Measurements from ENCODE around the gene TRIP13. TPM values are rescaled to one million over a fixed set of nuclear protein-coding genes. Genes with fewer than 3 reads are reported as not detected.
"Not testable (repeated sequence)": the region's sequence is repeated elsewhere in the genome, so short reads cannot be mapped to it uniquely, and the experiment has no call there.

Gene TRIP13
- total and polyA plus RNA-seq, 5 donors = 0.25 to 0.94 (median 0.54) TPM

GRCh38 chr5:876398-877365 is 16.0 kb upstream of the TRIP13 start:
- DNase-seq = peak in 1 of 3 donors; percentile 40
- ATAC-seq = no peak
- no peaks in the 10 kb centered on the region for H3K4me1 ChIP-seq (ENCODE audit: control insufficient read depth, insufficient read depth, low read length)
- H3K27me3 ChIP-seq (ENCODE audit: control insufficient read depth, insufficient read depth) = no peaks in the 10 kb centered on the region
- H3K27ac ChIP-seq (ENCODE audit: low read length) = no peak overlapping the region
- intact Hi-C loops (cut with DNase I) = no loop called here
- 91% methylated on average over 28 of the region's 28 CpGs for WGBS
- H3K9me3 ChIP-seq (ENCODE audit: control insufficient read depth, low read length) = no peaks in the 10 kb centered on the region
- H3K4me3 ChIP-seq (ENCODE audit: low read length) = no peak overlapping the region

GRCh38 chr5:878125-878524 is 14.6 kb upstream of the TRIP13 start:
- H3K27me3 ChIP-seq (ENCODE audit: control insufficient read depth, insufficient read depth) = no peaks in the 10 kb centered on the region
- H3K9me3 ChIP-seq (ENCODE audit: control insufficient read depth, low read length) = no peaks in the 10 kb centered on the region
- H3K4me3 ChIP-seq (ENCODE audit: low read length) = no peak overlapping the region
- no peak overlapping the region for H3K27ac ChIP-seq (ENCODE audit: low read length)
- DNase-seq (peak in 1 of 3 donors; percentile 42), ATAC-seq (no peak)
- H3K4me1 ChIP-seq (ENCODE audit: control insufficient read depth, insufficient read depth, low read length) = no peaks in the 10 kb centered on the region
- intact Hi-C loops (cut with DNase I) = no loop called here
- 96% methylated on average over 15 of the region's 15 CpGs for WGBS

- peak in 1 of 2 donors; percentile 39 for ATAC-seq
- DNase-seq; intact Hi-C loops (cut with DNase I); H3K27ac ChIP-seq (ENCODE audit: low read length); H3K9me3 ChIP-seq (ENCODE audit: control insufficient read depth, low read length); H3K27me3 ChIP-seq (ENCODE audit: control insufficient read depth, insufficient read depth); H3K4me3 ChIP-seq (ENCODE audit: low read length); H3K4me1 ChIP-seq (ENCODE audit: control insufficient read depth, insufficient read depth, low read length): not testable (repeated sequence)
- WGBS = no CpG with 5 or more reads among the region's 8 CpGs
Observed at GRCh38 chr5:878677-879076, 14.0 kb upstream of the TRIP13 start.

- H3K4me1 ChIP-seq (ENCODE audit: control insufficient read depth, insufficient read depth, low read length) = no peaks in the 10 kb centered on the region
- no peaks in the 10 kb centered on the region for H3K27me3 ChIP-seq (ENCODE audit: control insufficient read depth, insufficient read depth)
- no peak overlapping the region for H3K4me3 ChIP-seq (ENCODE audit: low read length)
- 95% methylated on average over 35 of the region's 35 CpGs for WGBS
- DNase-seq (peak in 1 of 3 donors; percentile 39), ATAC-seq (no peak)
- H3K27ac ChIP-seq (ENCODE audit: low read length) = no peak overlapping the region
- intact Hi-C loops (cut with DNase I) = no loop called here
- H3K9me3 ChIP-seq (ENCODE audit: control insufficient read depth, low read length) = no peaks in the 10 kb centered on the region
Observed at GRCh38 chr5:880816-881550, 11.7 kb upstream of the TRIP13 start.

- no peak for DNase-seq
- Histone ChIP-seq H3K9me3 (ENCODE audit: control insufficient read depth, low read length) (no peaks in the 10 kb centered on the region), H3K4me3 (ENCODE audit: low read length) (no peak overlapping the region), H3K27ac (ENCODE audit: low read length) (no peak overlapping the region), H3K4me1 (ENCODE audit: control insufficient read depth, insufficient read depth, low read length) (no peaks in the 10 kb centered on the region), H3K27me3 (ENCODE audit: control insufficient read depth, insufficient read depth) (no peaks in the 10 kb centered on the region)
- no peak for ATAC-seq
- WGBS = 83% methylated on average over 12 of the region's 12 CpGs
- intact Hi-C loops (cut with DNase I) = no loop called here
Observed at GRCh38 chr5:881551-881935, 11.1 kb upstream of the TRIP13 start.

- no peak for ATAC-seq
- Histone ChIP-seq H3K4me1 (ENCODE audit: control insufficient read depth, insufficient read depth, low read length) (no peaks in the 10 kb centered on the region), H3K27ac (ENCODE audit: low read length) (no peak overlapping the region), H3K27me3 (ENCODE audit: control insufficient read depth, insufficient read depth) (no peaks in the 10 kb centered on the region), H3K4me3 (ENCODE audit: low read length) (no peak overlapping the region), H3K9me3 (ENCODE audit: control insufficient read depth, low read length) (no peaks in the 10 kb centered on the region)
- intact Hi-C loops (cut with DNase I) = no loop called here
- no peak for DNase-seq
- WGBS = 93% methylated on average over 33 of the region's 33 CpGs
Observed at GRCh38 chr5:882253-883183, 10.2 kb upstream of the TRIP13 start.

GRCh38 chr5:883475-884181 is 9.1 kb upstream of the TRIP13 start:
- Histone ChIP-seq H3K9me3 (ENCODE audit: control insufficient read depth, low read length) (no peaks in the 10 kb centered on the region), H3K27me3 (ENCODE audit: control insufficient read depth, insufficient read depth) (no peaks in the 10 kb centered on the region), H3K4me1 (ENCODE audit: control insufficient read depth, insufficient read depth, low read length) (no peaks in the 10 kb centered on the region), H3K27ac (ENCODE audit: low read length) (no peak overlapping the region), H3K4me3 (ENCODE audit: low read length) (no peak overlapping the region)
- ATAC-seq (no peak), DNase-seq (no peak)
- intact Hi-C loops (cut with DNase I) = no loop called here
- WGBS = 94% methylated on average over 29 of the region's 29 CpGs

- no peak for DNase-seq
- ATAC-seq = peak; percentile 22 to 66
- Histone ChIP-seq H3K4me1 (ENCODE audit: control insufficient read depth, insufficient read depth, low read length) (no peaks in the 10 kb centered on the region), H3K9me3 (ENCODE audit: control insufficient read depth, low read length) (no peaks in the 10 kb centered on the region), H3K27me3 (ENCODE audit: control insufficient read depth, insufficient read depth) (no peaks in the 10 kb centered on the region), H3K27ac (ENCODE audit: low read length) (no peak overlapping the region), H3K4me3 (ENCODE audit: low read length) (no peak overlapping the region)
- 92% methylated on average over 16 of the region's 16 CpGs for WGBS
- intact Hi-C loops (cut with DNase I) = no loop called here
Observed at GRCh38 chr5:884345-885126, 8.1 kb upstream of the TRIP13 start.

GRCh38 chr5:885127-885442 is 7.6 kb upstream of the TRIP13 start:
- Histone ChIP-seq H3K27me3 (ENCODE audit: control insufficient read depth, insufficient read depth) (no peaks in the 10 kb centered on the region), H3K4me1 (ENCODE audit: control insufficient read depth, insufficient read depth, low read length) (no peaks in the 10 kb centered on the region), H3K9me3 (ENCODE audit: control insufficient read depth, low read length) (no peaks in the 10 kb centered on the region), H3K27ac (ENCODE audit: low read length) (no peak overlapping the region), H3K4me3 (ENCODE audit: low read length) (no peak overlapping the region)
- 84% methylated on average over 18 of the region's 18 CpGs for WGBS
- DNase-seq = peak in 1 of 3 donors; percentile 61
- intact Hi-C loops (cut with DNase I) = no loop called here
- ATAC-seq = peak in 1 of 2 donors; percentile 5

- 65% methylated on average over 13 of the region's 13 CpGs for WGBS
- H3K27me3 ChIP-seq (ENCODE audit: control insufficient read depth, insufficient read depth) = no peaks in the 10 kb centered on the region
- DNase-seq (peak; percentile 72 to 90 (median 90)), ATAC-seq (peak; percentile 76 to 90)
- H3K4me3 ChIP-seq (ENCODE audit: low read length) = no peak overlapping the region
- intact Hi-C loops (cut with DNase I) = no loop called here
- H3K27ac ChIP-seq (ENCODE audit: low read length) = no peak overlapping the region
- H3K4me1 ChIP-seq (ENCODE audit: control insufficient read depth, insufficient read depth, low read length) = no peaks in the 10 kb centered on the region
- no peaks in the 10 kb centered on the region for H3K9me3 ChIP-seq (ENCODE audit: control insufficient read depth, low read length)
Observed at GRCh38 chr5:885529-885928, 7.2 kb upstream of the TRIP13 start.
